Gastrocnemius medialis (tissue), 4 donors: ENCODE data around the gene DENND6B. TPM values are rescaled to one million over a fixed set of nuclear protein-coding genes. Genes with fewer than 3 reads are reported as not detected.

Experiments
- ATAC-seq, 2 donors: fragments of 150-250 bp; one replicate each; pipeline ENCODE4 v1.9.1; 2016
- DNase-seq, 2 donors: peaks; one replicate each; pipeline ENCODE4 v3.0.0-alpha.2; 2019
- H3K27ac ChIP-seq, 4 donors: fragments of 200-600 bp; sonication (generic); 1 replicate in 1 of 4; 2 replicates in 3 of 4; pipeline ENCODE4 v1.5.1; 2016 to 2018; ENCODE audit warnings: mild to moderate bottlenecking in 2 of 4, moderate library complexity in 1 of 4
- H3K27me3 ChIP-seq, 3 donors: fragments of 200-600 bp; sonication (generic) in 2 of 3; 1 replicate in 1 of 3; 2 replicates in 2 of 3; pipeline versions ENCODE4 v1.5.1 to v1.6.0; 2016 to 2019; ENCODE audit warnings: mild to moderate bottlenecking in 1 of 3, moderate library complexity in 1 of 3
- H3K36me3 ChIP-seq, 2 donors: fragments of 200-600 bp; sonication (generic) in 1 of 2; one replicate each; pipeline ENCODE4 v1.5.1; 2017 to 2018
- H3K4me1 ChIP-seq, 2 donors: fragments of 200-600 bp; sonication (generic) in 1 of 2; one replicate each; pipeline ENCODE4 v1.5.1; 2016 to 2017; ENCODE audit warnings: mild to moderate bottlenecking in 2 of 2
- H3K4me3 ChIP-seq, 4 donors: fragments of 200-600 bp; sonication (generic) in 3 of 4; 1 replicate in 1 of 4; 2 replicates in 3 of 4; pipeline ENCODE4 v1.5.1; 2016 to 2019; ENCODE audit warnings: mild to moderate bottlenecking in 2 of 4
- H3K9me3 ChIP-seq, 3 donors: fragments of 200-600 bp; sonication (generic) in 2 of 3; 1 replicate in 1 of 3; 2 replicates in 2 of 3; pipeline ENCODE4 v1.5.1; 2016 to 2019
- CTCF ChIP-seq, 5 experiments: fragments of 450-650 bp in 3 of 5; fragments of 200-600 bp in 2 of 5; sonication (generic) in 2 of 5; IDR thresholded peaks in 4 of 5; conservative IDR thresholded peaks in 1 of 5; 1 replicate in 4 of 5; 2 replicates in 1 of 5; pipeline ENCODE4 v1.5.1; 2016 to 2019; ENCODE audit warnings: antibody characterized with exemption in 5 of 5, mild to moderate bottlenecking in 3 of 5, moderate library complexity in 3 of 5
- POLR2A ChIP-seq, 2 donors: fragments of 450-650 bp; IDR thresholded peaks; one replicate each; pipeline ENCODE4 v1.6.1; 2017; ENCODE audit warnings: antibody characterized with exemption in 2 of 2, mild to moderate bottlenecking in 2 of 2, moderate library complexity in 2 of 2
- in situ Hi-C, 4 donors: fragments of 200-750 bp; cut with MboI; loops; one replicate each; pipeline versions ENCODE4 v1.15.0 to v1.8.0; 2017; ENCODE audit warnings: low sequenced_read_pairs in 4 of 4
- intact Hi-C: fragments of 100-400 bp; cut with DNase I; formaldehyde crosslinking; loops from one replicate; pipeline ENCODE4 v1.15.1; 2023; ENCODE audit warnings: low total_unique reads
- total RNA-seq, 4 donors: library from RNA; depleted of rRNA; stranded (reverse); fragments of >200 nt; gene quantifications; one replicate each; pipeline versions ENCODE4 v1.1.0 to v1.2.3, GENCODE V29; 2016

DENND6B gene
- total RNA-seq, 4 donors from 2014 or later = 0.55 to 0.84 (median 0.68) TPM; not detected in 1

DNA sequence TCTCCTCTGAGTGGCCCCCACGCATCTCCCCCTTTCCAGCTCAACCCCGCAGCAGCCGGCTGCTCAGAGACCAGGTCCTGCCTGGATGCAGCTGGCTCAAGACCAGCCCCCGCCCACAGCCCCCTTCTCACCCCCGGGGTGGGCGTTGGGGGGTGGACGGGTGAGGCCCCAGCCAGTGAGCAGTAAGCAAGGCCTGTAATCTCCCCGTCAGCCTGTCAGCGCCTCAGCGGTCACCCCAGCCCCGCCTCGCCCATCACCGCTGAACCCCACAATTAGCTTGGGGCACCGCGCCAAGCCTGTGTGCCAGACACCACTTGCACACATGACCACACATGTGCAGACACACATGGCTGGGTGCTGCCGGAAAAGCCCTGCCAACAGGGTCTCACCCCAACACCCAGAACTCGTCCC, 25.2 kb downstream of the DENND6B start:
- no peak overlapping the region for H3K4me3 ChIP-seq
- ATAC-seq = no peak

GRCh38 chr22:50300620-50301257, 26.1 kb downstream of the DENND6B start:
- intact Hi-C loops = no loop called here
- in situ Hi-C loops = no loop called here
- H3K4me1 ChIP-seq = peaks cover 16 to 25% of the 10 kb centered on the region in 2 donors

More for the DNA sequence above, 25.2 kb downstream of the DENND6B start:
- intact Hi-C loops = no loop called here
- H3K27me3 ChIP-seq = peaks cover 0 to 4% (median under 1%) of the 10 kb centered on the region in 3 donors
- no peaks in the 10 kb centered on the region for H3K9me3 ChIP-seq
- no peaks in the 10 kb centered on the region for H3K36me3 ChIP-seq
- in situ Hi-C loops = no loop called here
- DNase-seq = no peak
- H3K27ac ChIP-seq = no peak overlapping the region
- TF ChIP-seq POLR2A (IDR thresholded peaks at IDR 0.05) (no peak), CTCF (IDR thresholded peaks at IDR 0.05 in 4 of 5, conservative IDR thresholded peaks at IDR 0.05 in 1 of 5) (no peak)
- peaks cover 16 to 34% of the 10 kb centered on the region in 2 donors for H3K4me1 ChIP-seq

DNA sequence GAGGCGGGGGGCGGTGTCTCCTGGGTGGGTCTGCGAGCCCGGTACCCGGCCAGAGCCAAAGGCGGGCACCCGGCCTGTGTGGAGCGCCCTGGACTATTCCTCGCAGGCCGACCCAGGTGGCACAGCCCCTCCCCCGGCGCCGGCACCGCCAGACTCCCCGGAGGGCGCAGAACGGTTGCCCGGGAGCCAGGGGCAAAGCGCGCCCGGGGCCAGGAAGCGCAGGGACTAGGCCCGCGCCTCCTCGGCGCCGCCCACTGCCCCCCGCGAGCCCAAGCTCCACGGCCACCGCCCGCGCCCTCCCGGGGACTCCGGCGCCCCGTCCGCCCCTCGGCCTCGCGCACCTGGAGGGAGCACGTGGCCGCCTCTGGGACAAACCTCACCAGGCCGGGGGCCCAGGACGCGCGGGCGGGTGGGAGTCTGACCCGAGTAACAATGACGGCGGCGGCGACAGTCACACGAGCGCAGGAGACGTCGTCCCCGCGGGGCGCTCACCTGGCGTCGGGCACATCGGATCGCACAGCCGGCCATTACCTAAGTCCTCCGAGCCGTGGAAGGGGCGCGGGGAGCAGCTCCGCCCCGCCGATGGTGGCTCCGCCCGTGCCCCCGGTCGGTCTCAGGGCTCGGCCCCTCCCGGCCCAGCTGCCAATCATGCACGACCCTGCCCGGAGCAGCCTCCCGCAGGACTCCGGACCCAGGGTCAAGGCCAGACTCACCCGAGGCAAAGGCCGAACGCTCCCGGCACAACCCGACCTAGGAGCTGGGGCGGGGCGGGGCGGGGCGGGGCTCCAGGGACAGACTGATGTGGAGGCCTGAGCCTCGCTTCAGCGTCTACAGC, 26.8 kb downstream of the DENND6B start:
- DNase-seq (no peak), ATAC-seq (no peak)
- Histone ChIP-seq H3K9me3 (no peaks in the 10 kb centered on the region), H3K4me1 (peaks cover 8 to 18% of the 10 kb centered on the region in 2 donors), H3K27ac (no peak overlapping the region), H3K27me3 (no peaks in the 10 kb centered on the region), H3K36me3 (no peaks in the 10 kb centered on the region), H3K4me3 (peak overlapping the region; percentile 5 to 13 (median 12))
- TF ChIP-seq CTCF (IDR thresholded peaks at IDR 0.05 in 4 of 5, conservative IDR thresholded peaks at IDR 0.05 in 1 of 5) (no peak), POLR2A (IDR thresholded peaks at IDR 0.05) (no peak)
- intact Hi-C loops = no loop called here
- in situ Hi-C loops = no loop called here

More at GRCh38 chr22:50300620-50301257, 26.1 kb downstream of the DENND6B start:
- Histone ChIP-seq H3K9me3 (no peaks in the 10 kb centered on the region), H3K4me3 (no peak overlapping the region), H3K27me3 (no peaks in the 10 kb centered on the region), H3K36me3 (no peaks in the 10 kb centered on the region), H3K27ac (no peak overlapping the region)
- TF ChIP-seq CTCF (IDR thresholded peaks at IDR 0.05 in 4 of 5, conservative IDR thresholded peaks at IDR 0.05 in 1 of 5) (no peak), POLR2A (IDR thresholded peaks at IDR 0.05) (no peak)
- no peak for DNase-seq
- ATAC-seq = no peak

DNA sequence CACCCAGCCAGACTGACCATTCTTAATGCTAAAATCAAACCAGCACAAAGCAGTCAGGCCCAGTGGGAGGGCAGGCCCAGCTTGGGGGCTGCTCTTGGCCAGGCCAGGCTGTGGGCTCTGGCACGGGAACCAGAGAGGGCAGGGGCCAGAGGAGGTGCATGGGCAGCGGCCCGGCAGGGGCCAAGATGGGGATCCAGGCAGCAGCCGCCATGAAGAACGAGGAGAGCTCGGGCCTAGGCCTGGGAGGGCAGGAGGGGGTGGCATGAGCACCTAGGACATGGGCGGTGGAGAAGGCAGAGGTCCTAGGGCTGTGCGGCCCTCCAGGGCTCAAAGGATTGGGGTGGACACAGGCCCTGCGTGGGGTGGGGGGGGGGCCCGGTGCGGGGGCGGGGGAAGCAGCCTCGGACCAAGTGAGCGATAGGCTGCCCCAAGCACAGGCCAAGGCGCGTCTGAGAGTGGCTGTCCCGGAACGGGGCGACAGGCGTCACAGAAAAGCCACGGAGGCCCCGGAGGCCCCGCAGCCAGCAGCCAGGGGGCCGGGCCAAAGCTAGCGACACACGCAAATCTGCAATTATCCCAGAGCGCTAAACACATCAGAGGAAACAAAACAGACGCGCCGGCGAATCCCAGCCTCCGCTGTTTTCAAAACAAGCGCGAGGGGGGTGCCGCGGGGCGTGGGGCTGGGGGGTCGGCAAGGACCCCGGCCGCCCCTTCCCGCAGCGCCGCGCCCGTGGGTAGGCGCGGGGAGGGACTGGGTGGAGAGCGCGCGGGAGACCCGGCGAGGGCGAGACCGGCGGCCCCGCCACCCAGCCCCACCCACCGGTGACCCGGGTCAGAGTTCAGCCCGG, 27.7 kb downstream of the DENND6B start:
- H3K27me3 ChIP-seq = no peaks in the 10 kb centered on the region
- H3K27ac ChIP-seq = no peak overlapping the region
- peak overlapping the region; percentile 5 to 13 (median 12) for H3K4me3 ChIP-seq
- no peak for DNase-seq
- in situ Hi-C loops = no loop called here
- no peak for TF ChIP-seq CTCF (IDR thresholded peaks at IDR 0.05 in 4 of 5, conservative IDR thresholded peaks at IDR 0.05 in 1 of 5)
- no peak for TF ChIP-seq POLR2A (IDR thresholded peaks at IDR 0.05)
- H3K4me1 ChIP-seq = peaks cover 11 to 12% of the 10 kb centered on the region in 2 donors
- H3K36me3 ChIP-seq = no peaks in the 10 kb centered on the region
- intact Hi-C loops = no loop called here
- no peaks in the 10 kb centered on the region for H3K9me3 ChIP-seq
- ATAC-seq = no peak
